HepG2 (cell line): ENCODE measurements around the gene ABCB6. TPM values are rescaled to one million over a fixed set of nuclear protein-coding genes. Genes with fewer than 3 reads are reported as not detected.

Source experiments
- ATF7 ChIP-seq, 2 experiments: fragments of 450-650 bp in 1 of 2; sonication (generic) in 1 of 2; formaldehyde crosslinking in 1 of 2; IDR thresholded peaks; 2 replicates each; pipeline versions ENCODE4 v1.4.0 to v1.6.1; 2016 to 2020; ENCODE audit warnings: antibody characterized with exemption in 1 of 2, mild to moderate bottlenecking in 1 of 2, missing genetic modification reagents in 1 of 2
- EHMT2 ChIP-seq: fragments of 200-600 bp; sonication (generic); IDR thresholded peaks from 2 replicates; pipeline ENCODE4 v1.7.0; 2017; ENCODE audit warnings: antibody characterized with exemption, low read depth, low read length, borderline replicate concordance
- NPAS2 ChIP-seq: sonication (generic); formaldehyde crosslinking; IDR thresholded peaks from 2 replicates; pipeline ENCODE4 v1.8.0; 2022; ENCODE audit warnings: mild to moderate bottlenecking, missing genetic modification reagents, borderline replicate concordance
- PAF1 ChIP-seq: IDR thresholded peaks from 2 replicates; pipeline ENCODE4 v1.6.1; 2016; ENCODE audit warnings: missing genetic modification reagents, missing compliant biosample characterization
- ZKSCAN8 ChIP-seq: IDR thresholded peaks from 2 replicates; pipeline ENCODE4 v1.6.1; 2016; ENCODE audit warnings: borderline replicate concordance, missing genetic modification reagents, missing compliant biosample characterization
- ZNF101 ChIP-seq: sonication (generic); formaldehyde crosslinking; IDR thresholded peaks from 2 replicates; pipeline ENCODE4 v1.4.0; 2020; ENCODE audit warnings: mild to moderate bottlenecking, low read depth, missing genetic modification reagents, borderline replicate concordance
- ZNF224 ChIP-seq: sonication (generic); formaldehyde crosslinking; IDR thresholded peaks from 2 replicates; pipeline ENCODE4 v1.5.0; 2020; ENCODE audit warnings: mild to moderate bottlenecking, missing genetic modification reagents
- ZNF33A ChIP-seq: sonication (generic); formaldehyde crosslinking; IDR thresholded peaks from 2 replicates; pipeline ENCODE4 v1.5.1; 2020; ENCODE audit warnings: missing genetic modification reagents, mild to moderate bottlenecking, moderate library complexity, borderline replicate concordance
- ZNF530 ChIP-seq: sonication (generic); formaldehyde crosslinking; IDR thresholded peaks from 2 replicates; pipeline ENCODE4 v1.5.0; 2020; ENCODE audit warnings: low read depth, mild to moderate bottlenecking, missing genetic modification reagents
- ZNF619 ChIP-seq: sonication (generic); formaldehyde crosslinking; IDR thresholded peaks from 2 replicates; pipeline ENCODE4 v1.4.0; 2020; ENCODE audit warnings: mild to moderate bottlenecking, missing genetic modification reagents
- polyA plus RNA-seq, 8 experiments: library from polyadenylated mRNA; depleted of rRNA in 3 of 8; stranded (reverse) in 7 of 8; unstranded in 1 of 8; fragments of >200 nt; fragmentation: Illumina TruSeq in 4 of 8; extraction: Trizol in 4 of 8; gene quantifications; 2 replicates each; pipeline versions ENCODE4 v1.2.1 to v1.2.3, GENCODE V29; 2011 to 2016; ENCODE audit warnings: low read depth in 4 of 8, missing spikeins in 1 of 8, mixed read lengths in 1 of 8; ENCODE audit not compliant: insufficient read depth in 1 of 8
- total RNA-seq, 5 experiments: library from RNA; depleted of rRNA; stranded (reverse); fragments of >200 nt; fragmentation: Illumina TruSeq; extraction: Trizol; gene quantifications; 2 replicates each; pipeline ENCODE4 v1.2.3, GENCODE V29; 2016; ENCODE audit warnings: low read depth in 1 of 5
- TF ChIP-seq, protein P1 (sequence below): sonication (generic); formaldehyde crosslinking; IDR thresholded peaks from 2 replicates; pipeline ENCODE4 v1.5.1; 2020; ENCODE audit warnings: missing genetic modification reagents, mild to moderate bottlenecking, borderline replicate concordance
- TF ChIP-seq, protein P2 (sequence below): IDR thresholded peaks from 2 replicates; pipeline ENCODE4 v1.6.1; 2016; ENCODE audit warnings: low read depth, missing genetic modification reagents, missing compliant biosample characterization
- TF ChIP-seq, protein P3 (sequence below): sonication (generic); formaldehyde crosslinking; conservative IDR thresholded peaks from 2 replicates; pipeline ENCODE4 v1.8.0; 2022; ENCODE audit warnings: mild to moderate bottlenecking, moderate library complexity, missing genetic modification reagents
- TF ChIP-seq, protein P4 (sequence below), 2 experiments: fragments of 450-650 bp in 1 of 2; sonication (generic) in 1 of 2; formaldehyde crosslinking; IDR thresholded peaks; 2 replicates each; pipeline versions ENCODE4 v1.5.0 to v1.8.0; 2020 to 2022; ENCODE audit warnings: mild to moderate bottlenecking in 1 of 2, missing genetic modification reagents in 1 of 2
- TF ChIP-seq, protein P5 (sequence below): IDR thresholded peaks from 2 replicates; pipeline ENCODE4 v1.6.1; 2016; ENCODE audit warnings: low read depth, control low read depth

Gene ABCB6
- total and polyA plus RNA-seq, 2 of the 13 experiments (the other 11 are each of a cell fraction or from before 2014, with no cell fraction given): 91.1 to 137 TPM

DNA sequence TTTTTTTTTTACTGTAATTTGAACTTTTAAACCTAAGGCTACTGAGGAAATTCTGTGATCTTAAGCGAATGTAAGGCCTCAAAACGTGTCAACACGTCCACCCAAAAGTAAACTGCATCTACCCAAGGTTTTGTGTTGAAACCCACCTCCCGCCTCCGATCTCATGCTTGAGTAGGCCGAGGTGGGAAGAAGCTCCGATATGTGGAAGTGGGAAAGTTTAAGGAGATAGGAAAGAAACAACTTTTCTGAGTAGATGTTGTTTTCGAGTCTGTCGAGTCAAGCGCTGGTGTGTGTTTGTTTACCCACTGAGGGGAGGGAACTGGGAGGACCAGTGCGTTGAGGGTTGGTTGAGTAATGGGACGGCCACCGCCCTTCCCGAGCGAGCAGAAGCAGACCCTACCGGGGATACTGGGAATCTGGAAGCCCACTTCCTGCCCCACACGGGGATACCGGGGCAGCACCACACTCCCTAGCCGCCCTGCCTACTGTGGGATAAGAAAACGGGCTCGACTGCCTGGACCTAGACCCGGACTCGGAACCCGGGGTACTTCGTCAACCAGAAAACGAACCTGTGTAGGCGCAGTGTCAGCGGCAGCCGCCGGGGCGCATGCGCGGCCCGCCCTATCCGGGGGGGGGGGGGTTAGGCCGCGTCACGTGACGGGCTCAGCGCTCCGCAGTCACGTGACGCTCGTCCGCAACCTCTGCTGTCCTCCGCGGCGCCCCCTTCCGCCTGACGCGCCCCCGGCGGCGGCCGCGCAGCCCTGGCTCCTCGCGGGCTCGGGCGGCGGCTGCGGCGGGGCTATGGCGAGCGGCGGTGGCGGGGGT, 41.0 kb downstream of the ABCB6 start, which contains the start of gene RETREG2 (continued):
- no peak for TF ChIP-seq ZNF33A (CRISPR knock-in tag)
- 0 out of 2 replicates have a peak, but pooled peaks have one; percentile 8 for TF ChIP-seq ZNF224 (CRISPR knock-in tag)
- TF ChIP-seq PAF1 (CRISPR knock-in tag): no peak
- TF ChIP-seq, protein P1, sequence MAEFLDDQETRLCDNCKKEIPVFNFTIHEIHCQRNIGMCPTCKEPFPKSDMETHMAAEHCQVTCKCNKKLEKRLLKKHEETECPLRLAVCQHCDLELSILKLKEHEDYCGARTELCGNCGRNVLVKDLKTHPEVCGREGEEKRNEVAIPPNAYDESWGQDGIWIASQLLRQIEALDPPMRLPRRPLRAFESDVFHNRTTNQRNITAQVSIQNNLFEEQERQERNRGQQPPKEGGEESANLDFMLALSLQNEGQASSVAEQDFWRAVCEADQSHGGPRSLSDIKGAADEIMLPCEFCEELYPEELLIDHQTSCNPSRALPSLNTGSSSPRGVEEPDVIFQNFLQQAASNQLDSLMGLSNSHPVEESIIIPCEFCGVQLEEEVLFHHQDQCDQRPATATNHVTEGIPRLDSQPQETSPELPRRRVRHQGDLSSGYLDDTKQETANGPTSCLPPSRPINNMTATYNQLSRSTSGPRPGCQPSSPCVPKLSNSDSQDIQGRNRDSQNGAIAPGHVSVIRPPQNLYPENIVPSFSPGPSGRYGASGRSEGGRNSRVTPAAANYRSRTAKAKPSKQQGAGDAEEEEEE: no peak
- no peak for TF ChIP-seq EHMT2
- TF ChIP-seq ATF7 (IDR thresholded peaks at IDR 0.05): no peak
- TF ChIP-seq ATF7 (CRISPR knock-in tag; IDR thresholded peaks at IDR 0.05): peak; percentile 80; the same call in 1 of the 2 replicates
- TF ChIP-seq, protein P2, sequence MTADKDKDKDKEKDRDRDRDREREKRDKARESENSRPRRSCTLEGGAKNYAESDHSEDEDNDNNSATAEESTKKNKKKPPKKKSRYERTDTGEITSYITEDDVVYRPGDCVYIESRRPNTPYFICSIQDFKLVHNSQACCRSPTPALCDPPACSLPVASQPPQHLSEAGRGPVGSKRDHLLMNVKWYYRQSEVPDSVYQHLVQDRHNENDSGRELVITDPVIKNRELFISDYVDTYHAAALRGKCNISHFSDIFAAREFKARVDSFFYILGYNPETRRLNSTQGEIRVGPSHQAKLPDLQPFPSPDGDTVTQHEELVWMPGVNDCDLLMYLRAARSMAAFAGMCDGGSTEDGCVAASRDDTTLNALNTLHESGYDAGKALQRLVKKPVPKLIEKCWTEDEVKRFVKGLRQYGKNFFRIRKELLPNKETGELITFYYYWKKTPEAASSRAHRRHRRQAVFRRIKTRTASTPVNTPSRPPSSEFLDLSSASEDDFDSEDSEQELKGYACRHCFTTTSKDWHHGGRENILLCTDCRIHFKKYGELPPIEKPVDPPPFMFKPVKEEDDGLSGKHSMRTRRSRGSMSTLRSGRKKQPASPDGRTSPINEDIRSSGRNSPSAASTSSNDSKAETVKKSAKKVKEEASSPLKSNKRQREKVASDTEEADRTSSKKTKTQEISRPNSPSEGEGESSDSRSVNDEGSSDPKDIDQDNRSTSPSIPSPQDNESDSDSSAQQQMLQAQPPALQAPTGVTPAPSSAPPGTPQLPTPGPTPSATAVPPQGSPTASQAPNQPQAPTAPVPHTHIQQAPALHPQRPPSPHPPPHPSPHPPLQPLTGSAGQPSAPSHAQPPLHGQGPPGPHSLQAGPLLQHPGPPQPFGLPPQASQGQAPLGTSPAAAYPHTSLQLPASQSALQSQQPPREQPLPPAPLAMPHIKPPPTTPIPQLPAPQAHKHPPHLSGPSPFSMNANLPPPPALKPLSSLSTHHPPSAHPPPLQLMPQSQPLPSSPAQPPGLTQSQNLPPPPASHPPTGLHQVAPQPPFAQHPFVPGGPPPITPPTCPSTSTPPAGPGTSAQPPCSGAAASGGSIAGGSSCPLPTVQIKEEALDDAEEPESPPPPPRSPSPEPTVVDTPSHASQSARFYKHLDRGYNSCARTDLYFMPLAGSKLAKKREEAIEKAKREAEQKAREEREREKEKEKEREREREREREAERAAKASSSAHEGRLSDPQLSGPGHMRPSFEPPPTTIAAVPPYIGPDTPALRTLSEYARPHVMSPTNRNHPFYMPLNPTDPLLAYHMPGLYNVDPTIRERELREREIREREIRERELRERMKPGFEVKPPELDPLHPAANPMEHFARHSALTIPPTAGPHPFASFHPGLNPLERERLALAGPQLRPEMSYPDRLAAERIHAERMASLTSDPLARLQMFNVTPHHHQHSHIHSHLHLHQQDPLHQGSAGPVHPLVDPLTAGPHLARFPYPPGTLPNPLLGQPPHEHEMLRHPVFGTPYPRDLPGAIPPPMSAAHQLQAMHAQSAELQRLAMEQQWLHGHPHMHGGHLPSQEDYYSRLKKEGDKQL: peak; percentile 37; the same call in 1 of the 2 replicates
- TF ChIP-seq ZKSCAN8 (CRISPR knock-in tag): no peak; the same call in 1 of the 2 replicates
- TF ChIP-seq, protein P3, sequence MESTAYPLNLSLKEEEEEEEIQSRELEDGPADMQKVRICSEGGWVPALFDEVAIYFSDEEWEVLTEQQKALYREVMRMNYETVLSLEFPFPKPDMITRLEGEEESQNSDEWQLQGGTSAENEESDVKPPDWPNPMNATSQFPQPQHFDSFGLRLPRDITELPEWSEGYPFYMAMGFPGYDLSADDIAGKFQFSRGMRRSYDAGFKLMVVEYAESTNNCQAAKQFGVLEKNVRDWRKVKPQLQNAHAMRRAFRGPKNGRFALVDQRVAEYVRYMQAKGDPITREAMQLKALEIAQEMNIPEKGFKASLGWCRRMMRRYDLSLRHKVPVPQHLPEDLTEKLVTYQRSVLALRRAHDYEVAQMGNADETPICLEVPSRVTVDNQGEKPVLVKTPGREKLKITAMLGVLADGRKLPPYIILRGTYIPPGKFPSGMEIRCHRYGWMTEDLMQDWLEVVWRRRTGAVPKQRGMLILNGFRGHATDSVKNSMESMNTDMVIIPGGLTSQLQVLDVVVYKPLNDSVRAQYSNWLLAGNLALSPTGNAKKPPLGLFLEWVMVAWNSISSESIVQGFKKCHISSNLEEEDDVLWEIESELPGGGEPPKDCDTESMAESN (CRISPR knock-in tag): no peak; the same call in 1 of the 2 replicates
- TF ChIP-seq ZNF530 (CRISPR knock-in tag): no peak
- TF ChIP-seq ZNF619: peak; percentile 73; the same call in 1 of the 2 replicates
- TF ChIP-seq, protein P4, sequence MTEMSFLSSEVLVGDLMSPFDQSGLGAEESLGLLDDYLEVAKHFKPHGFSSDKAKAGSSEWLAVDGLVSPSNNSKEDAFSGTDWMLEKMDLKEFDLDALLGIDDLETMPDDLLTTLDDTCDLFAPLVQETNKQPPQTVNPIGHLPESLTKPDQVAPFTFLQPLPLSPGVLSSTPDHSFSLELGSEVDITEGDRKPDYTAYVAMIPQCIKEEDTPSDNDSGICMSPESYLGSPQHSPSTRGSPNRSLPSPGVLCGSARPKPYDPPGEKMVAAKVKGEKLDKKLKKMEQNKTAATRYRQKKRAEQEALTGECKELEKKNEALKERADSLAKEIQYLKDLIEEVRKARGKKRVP (CRISPR knock-in tag; IDR thresholded peaks at IDR 0.05): peak in 1 of 2 experiments; percentile 83; a peak in 2 of 4 replicates
- no peak for TF ChIP-seq NPAS2 (CRISPR knock-in tag)
- TF ChIP-seq, protein P5, sequence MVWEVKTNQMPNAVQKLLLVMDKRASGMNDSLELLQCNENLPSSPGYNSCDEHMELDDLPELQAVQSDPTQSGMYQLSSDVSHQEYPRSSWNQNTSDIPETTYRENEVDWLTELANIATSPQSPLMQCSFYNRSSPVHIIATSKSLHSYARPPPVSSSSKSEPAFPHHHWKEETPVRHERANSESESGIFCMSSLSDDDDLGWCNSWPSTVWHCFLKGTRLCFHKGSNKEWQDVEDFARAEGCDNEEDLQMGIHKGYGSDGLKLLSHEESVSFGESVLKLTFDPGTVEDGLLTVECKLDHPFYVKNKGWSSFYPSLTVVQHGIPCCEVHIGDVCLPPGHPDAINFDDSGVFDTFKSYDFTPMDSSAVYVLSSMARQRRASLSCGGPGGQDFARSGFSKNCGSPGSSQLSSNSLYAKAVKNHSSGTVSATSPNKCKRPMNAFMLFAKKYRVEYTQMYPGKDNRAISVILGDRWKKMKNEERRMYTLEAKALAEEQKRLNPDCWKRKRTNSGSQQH (CRISPR knock-in tag): no peak; the same call in 1 of the 2 replicates
- 0 out of 2 replicates have a peak, but pooled peaks have one; percentile 60 for TF ChIP-seq ZNF101
